Memory B cell (primary cell): Measurements from ENCODE around the gene TCF23.
"Not testable (repeated sequence)": the region's sequence is repeated elsewhere in the genome, so short reads cannot be mapped to it uniquely, and the experiment has no call there.

Source experiments
- ATAC-seq: fragments of 150-1000 bp; cut with Tn5 transposase; 2 replicates; pipeline ENCODE4 v1.10.0; 2021; ENCODE audit warnings: low read depth, mild to moderate bottlenecking, moderate library complexity
- DNase-seq, 2 donors: peaks; one replicate each; pipeline ENCODE4 v3.0.0; 2022; ENCODE audit warnings: low spot score in 2 of 2
- H3K27ac Mint-ChIP-seq: one replicate; pipeline ENCODE4 v1.8.0; 2022; ENCODE audit warnings: mild to moderate bottlenecking, moderate library complexity, mixed read lengths
- H3K27me3 Mint-ChIP-seq: one replicate; pipeline ENCODE4 v1.8.0; 2022; ENCODE audit warnings: mixed read lengths
- H3K36me3 Mint-ChIP-seq: one replicate; pipeline ENCODE4 v1.8.0; 2022; ENCODE audit warnings: mild to moderate bottlenecking, mixed read lengths
- H3K4me1 Mint-ChIP-seq: one replicate; pipeline ENCODE4 v1.8.0; 2022; ENCODE audit warnings: mixed read lengths
- H3K4me3 Mint-ChIP-seq: one replicate; pipeline ENCODE4 v1.8.0; 2022; ENCODE audit warnings: mild to moderate bottlenecking, moderate library complexity, mixed read lengths
- H3K9me3 Mint-ChIP-seq: one replicate; pipeline ENCODE4 v1.8.0; 2022; ENCODE audit warnings: mixed read lengths

Gene TCF23

GRCh38 chr2:27155069-27155520 is 6.3 kb downstream of the TCF23 start:
- no peak overlapping the region for H3K27ac Mint-ChIP-seq
- no peaks in the 10 kb centered on the region for H3K9me3 Mint-ChIP-seq
- no peaks in the 10 kb centered on the region for H3K36me3 Mint-ChIP-seq
- H3K4me3 Mint-ChIP-seq, result no peak overlapping the region
- peaks cover 7% of the 10 kb centered on the region for H3K27me3 Mint-ChIP-seq
- ATAC-seq (no peak), DNase-seq (no peak)
- H3K4me1 Mint-ChIP-seq, result no peaks in the 10 kb centered on the region

- H3K27me3 Mint-ChIP-seq, result peaks cover 7% of the 10 kb centered on the region
- H3K27ac Mint-ChIP-seq, result no peak overlapping the region
- H3K9me3 Mint-ChIP-seq, result no peaks in the 10 kb centered on the region
- H3K4me1 Mint-ChIP-seq, result peaks cover 2% of the 10 kb centered on the region
- DNase-seq (no peak), ATAC-seq (no peak)
- no peak overlapping the region for H3K4me3 Mint-ChIP-seq
- no peaks in the 10 kb centered on the region for H3K36me3 Mint-ChIP-seq
Measured at GRCh38 chr2:27158468-27158867, 9.7 kb downstream of the TCF23 start.

GRCh38 chr2:27159271-27159670 is 10.5 kb downstream of the TCF23 start:
- Mint-ChIP-seq H3K4me3 (no peak overlapping the region), H3K9me3 (no peaks in the 10 kb centered on the region), H3K27me3 (peaks cover 5% of the 10 kb centered on the region), H3K27ac (no peak overlapping the region), H3K36me3 (no peaks in the 10 kb centered on the region), H3K4me1 (peaks cover 4% of the 10 kb centered on the region)
- no peak for ATAC-seq
- no peak for DNase-seq

- ATAC-seq (no peak), DNase-seq (no peak)
- Mint-ChIP-seq H3K27ac (no peak overlapping the region), H3K9me3 (no peaks in the 10 kb centered on the region), H3K36me3 (no peaks in the 10 kb centered on the region), H3K4me3 (no peak overlapping the region), H3K27me3 (peaks cover 4% of the 10 kb centered on the region), H3K4me1 (peaks cover 10% of the 10 kb centered on the region)
Measured at GRCh38 chr2:27160191-27160590, 11.4 kb downstream of the TCF23 start.

- H3K27ac Mint-ChIP-seq, result no peak overlapping the region
- no peaks in the 10 kb centered on the region for H3K36me3 Mint-ChIP-seq
- H3K4me1 Mint-ChIP-seq, result peaks cover 13% of the 10 kb centered on the region
- DNase-seq, result no peak
- H3K4me3 Mint-ChIP-seq, result no peak overlapping the region
- H3K9me3 Mint-ChIP-seq, result no peaks in the 10 kb centered on the region
- no peak for ATAC-seq
- H3K27me3 Mint-ChIP-seq, result peaks cover 4% of the 10 kb centered on the region
Measured at GRCh38 chr2:27162151-27163121, 13.6 kb downstream of the TCF23 start.

- ATAC-seq, result peak; percentile 50
- H3K27me3 Mint-ChIP-seq, result no peaks in the 10 kb centered on the region
- no peaks in the 10 kb centered on the region for H3K9me3 Mint-ChIP-seq
- peaks cover 13% of the 10 kb centered on the region for H3K4me1 Mint-ChIP-seq
- no peak for DNase-seq
- peak overlapping the region; percentile 30 for H3K27ac Mint-ChIP-seq
- no peak overlapping the region for H3K4me3 Mint-ChIP-seq
- no peaks in the 10 kb centered on the region for H3K36me3 Mint-ChIP-seq
Measured at GRCh38 chr2:27164960-27165763, 16.4 kb downstream of the TCF23 start.

GRCh38 chr2:27170581-27171337 is 22.0 kb downstream of the TCF23 start:
- Mint-ChIP-seq H3K4me1 (peaks cover 6% of the 10 kb centered on the region), H3K27me3 (peaks cover 2% of the 10 kb centered on the region), H3K9me3 (no peaks in the 10 kb centered on the region), H3K27ac (no peak overlapping the region), H3K36me3 (no peaks in the 10 kb centered on the region), H3K4me3 (peak overlapping the region; percentile 61)
- ATAC-seq (peak; percentile 36), DNase-seq (no peak)

GRCh38 chr2:27171351-27171848 is 22.6 kb downstream of the TCF23 start:
- no peaks in the 10 kb centered on the region for H3K36me3 Mint-ChIP-seq
- H3K27ac Mint-ChIP-seq, result no peak overlapping the region
- no peak for DNase-seq
- no peaks in the 10 kb centered on the region for H3K9me3 Mint-ChIP-seq
- peaks cover 6% of the 10 kb centered on the region for H3K4me1 Mint-ChIP-seq
- H3K27me3 Mint-ChIP-seq, result peaks cover 2% of the 10 kb centered on the region
- ATAC-seq, result no peak
- no peak overlapping the region for H3K4me3 Mint-ChIP-seq

- ATAC-seq (no peak), DNase-seq (no peak)
- Mint-ChIP-seq H3K4me1 (peaks cover 6% of the 10 kb centered on the region), H3K4me3 (no peak overlapping the region), H3K9me3 (no peaks in the 10 kb centered on the region), H3K36me3 (no peaks in the 10 kb centered on the region), H3K27me3 (peaks cover 9% of the 10 kb centered on the region), H3K27ac (no peak overlapping the region)
Measured at GRCh38 chr2:27174638-27175037, 25.8 kb downstream of the TCF23 start.

GRCh38 chr2:27175330-27175729 is 26.5 kb downstream of the TCF23 start:
- Mint-ChIP-seq H3K27me3 (peaks cover 9% of the 10 kb centered on the region), H3K4me1 (peaks cover 6% of the 10 kb centered on the region), H3K36me3 (no peaks in the 10 kb centered on the region), H3K27ac (no peak overlapping the region), H3K4me3 (no peak overlapping the region), H3K9me3 (no peaks in the 10 kb centered on the region)
- DNase-seq, result no peak
- no peak for ATAC-seq

GRCh38 chr2:27175781-27176180 is 27.0 kb downstream of the TCF23 start:
- not testable (repeated sequence) for H3K4me1 Mint-ChIP-seq, H3K36me3 Mint-ChIP-seq, H3K4me3 Mint-ChIP-seq, DNase-seq, H3K27ac Mint-ChIP-seq, H3K9me3 Mint-ChIP-seq, ATAC-seq
- peaks cover 10% of the 10 kb centered on the region for H3K27me3 Mint-ChIP-seq

GRCh38 chr2:27177441-27178351 is 28.9 kb downstream of the TCF23 start:
- no peaks in the 10 kb centered on the region for H3K36me3 Mint-ChIP-seq

GRCh38 chr2:27178469-27178868 is 29.7 kb downstream of the TCF23 start:
- Mint-ChIP-seq H3K36me3 (no peaks in the 10 kb centered on the region), H3K4me1 (no peaks in the 10 kb centered on the region), H3K27ac (no peak overlapping the region), H3K9me3 (no peaks in the 10 kb centered on the region), H3K27me3 (peaks cover 18% of the 10 kb centered on the region), H3K4me3 (no peak overlapping the region)
- DNase-seq (no peak), ATAC-seq (no peak)

More at GRCh38 chr2:27177441-27178351, 28.9 kb downstream of the TCF23 start:
- DNase-seq (no peak), ATAC-seq (no peak)
- no peaks in the 10 kb centered on the region for H3K4me1 Mint-ChIP-seq
- no peak overlapping the region for H3K4me3 Mint-ChIP-seq
- no peak overlapping the region for H3K27ac Mint-ChIP-seq
- no peaks in the 10 kb centered on the region for H3K9me3 Mint-ChIP-seq
- peaks cover 18% of the 10 kb centered on the region for H3K27me3 Mint-ChIP-seq
